MCF 10A (cell line): ENCODE results near the gene PCCA. TPM values are rescaled to one million over a fixed set of nuclear protein-coding genes. Genes with fewer than 3 reads are reported as not detected.

Source experiments
- BruUV-seq: library from RNA; stranded (reverse); fragments of 400-500 nt; replicated peaks from 2 replicates; lab custom pipeline; 2021; lab: Mats Ljungman, UMichigan
- CTCF ChIA-PET: fragments of 300-600 bp; sonication (Branson Sonifier 250); formaldehyde crosslinking; extraction: SDS; loops from one replicate; lab custom pipeline; 2021; ENCODE audit warnings: antibody characterized with exemption, inconsistent platforms; lab: Yijun Ruan, JAX
- POLR2A ChIA-PET: fragments of 300-600, 350-650 bp; sonication (Branson Sonifier 250); formaldehyde crosslinking; extraction: SDS; loops from one replicate; lab custom pipeline; 2020; ENCODE audit warnings: antibody characterized with exemption, inconsistent platforms; lab: Yijun Ruan, JAX
- DNase-seq: peaks from one replicate; pipeline ENCODE4 v3.0.0-alpha.2; 2018; ENCODE audit not compliant: unreplicated experiment
- H3K27ac Mint-ChIP-seq: one replicate; pipeline ENCODE4 v1.8.0; 2022; ENCODE audit warnings: mild to moderate bottlenecking, low read depth, mixed read lengths; ENCODE audit not compliant: unreplicated experiment
- H3K27me3 Mint-ChIP-seq: one replicate; pipeline ENCODE4 v1.8.0; 2022; ENCODE audit warnings: mixed read lengths; ENCODE audit not compliant: insufficient read depth, unreplicated experiment
- H3K36me3 Mint-ChIP-seq: one replicate; pipeline ENCODE4 v1.8.0; 2022; ENCODE audit warnings: mild to moderate bottlenecking, moderate library complexity, mixed read lengths; ENCODE audit not compliant: insufficient read depth, unreplicated experiment
- H3K4me1 Mint-ChIP-seq: one replicate; pipeline ENCODE4 v1.8.0; 2022; ENCODE audit warnings: mixed read lengths; ENCODE audit not compliant: insufficient read depth, unreplicated experiment
- H3K4me3 Mint-ChIP-seq: one replicate; pipeline ENCODE4 v1.8.0; 2022; ENCODE audit warnings: mild to moderate bottlenecking, moderate library complexity, mixed read lengths; ENCODE audit not compliant: unreplicated experiment
- H3K9me3 Mint-ChIP-seq: one replicate; pipeline ENCODE4 v1.8.0; 2022; ENCODE audit warnings: mixed read lengths; ENCODE audit not compliant: unreplicated experiment
- intact Hi-C: fragments of 100-400 bp; cut with micrococcal nuclease; formaldehyde crosslinking; loops from 2 replicates; pipeline ENCODE4 v1.14.1; 2022
- total RNA-seq: library from RNA; stranded (reverse); gene quantifications from 2 replicates; pipeline ENCODE4 v1.2.3, GENCODE V29; 2022
- TF ChIP-seq, protein P1 (sequence below): fragments of 200-600 bp; IDR thresholded peaks from one replicate; pipeline ENCODE4 v1.8.0; 2022; ENCODE audit warnings: antibody characterized with exemption, mild to moderate bottlenecking; ENCODE audit not compliant: unreplicated experiment

Gene PCCA
- total RNA-seq, 1 experiment from 2014 or later = 23.4 TPM

DNA sequence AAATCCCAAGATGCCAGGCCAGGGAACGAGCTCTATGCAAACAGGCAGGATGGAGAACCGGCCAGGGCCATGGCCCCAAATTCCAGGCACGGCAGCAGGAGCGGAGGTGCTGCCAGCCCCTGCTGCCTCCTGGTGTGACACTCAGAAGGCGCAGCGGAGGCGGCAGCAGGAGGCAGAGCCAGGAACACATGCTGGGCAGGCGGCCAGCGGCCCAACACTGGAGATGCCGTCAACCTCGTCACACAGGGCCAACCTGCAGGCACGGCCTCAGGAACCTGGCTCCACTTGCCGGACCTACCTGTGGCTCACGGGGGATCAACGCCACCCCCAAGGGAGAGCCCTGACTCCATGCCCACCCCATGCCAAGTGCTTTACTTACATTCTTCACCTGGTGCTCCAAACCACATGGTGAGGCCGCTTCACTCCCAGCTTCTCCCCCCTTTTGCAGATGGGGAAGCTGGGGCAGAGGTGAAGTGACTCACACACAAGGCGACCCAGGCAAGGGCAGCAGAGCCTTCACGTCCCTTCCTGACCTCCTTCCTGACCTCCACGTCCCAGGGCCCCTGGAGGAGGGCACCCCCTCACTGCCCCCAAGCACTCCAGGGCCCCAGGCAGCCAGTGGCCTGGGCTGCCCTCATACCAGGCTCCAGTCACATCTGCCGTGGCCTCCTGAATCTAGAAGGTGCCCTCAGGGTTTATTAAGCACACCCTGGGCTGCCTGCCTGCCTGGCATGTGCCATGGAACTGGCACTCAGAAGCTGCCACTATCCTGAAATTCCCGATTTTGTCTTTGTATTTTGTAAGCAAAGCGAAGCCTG, 456.2 kb downstream of the PCCA start:
- CTCF ChIA-PET = interaction anchor here (0.6 to 1.6 kb wide), 5 partner anchors 21 to 629 kb away, joined by 3 to 7 read pairs (median 3); no protein-coding TSS in a partner anchor
- no TSS peak for BruUV-seq
- POLR2A ChIA-PET = no interaction called here
- Mint-ChIP-seq H3K9me3 (no peaks in the 10 kb centered on the region), H3K27me3 (no peaks in the 10 kb centered on the region), H3K4me1 (peaks cover 10% of the 10 kb centered on the region), H3K27ac (no peak overlapping the region), H3K36me3 (no peaks in the 10 kb centered on the region), H3K4me3 (no peak overlapping the region)
- TF ChIP-seq, protein P1, sequence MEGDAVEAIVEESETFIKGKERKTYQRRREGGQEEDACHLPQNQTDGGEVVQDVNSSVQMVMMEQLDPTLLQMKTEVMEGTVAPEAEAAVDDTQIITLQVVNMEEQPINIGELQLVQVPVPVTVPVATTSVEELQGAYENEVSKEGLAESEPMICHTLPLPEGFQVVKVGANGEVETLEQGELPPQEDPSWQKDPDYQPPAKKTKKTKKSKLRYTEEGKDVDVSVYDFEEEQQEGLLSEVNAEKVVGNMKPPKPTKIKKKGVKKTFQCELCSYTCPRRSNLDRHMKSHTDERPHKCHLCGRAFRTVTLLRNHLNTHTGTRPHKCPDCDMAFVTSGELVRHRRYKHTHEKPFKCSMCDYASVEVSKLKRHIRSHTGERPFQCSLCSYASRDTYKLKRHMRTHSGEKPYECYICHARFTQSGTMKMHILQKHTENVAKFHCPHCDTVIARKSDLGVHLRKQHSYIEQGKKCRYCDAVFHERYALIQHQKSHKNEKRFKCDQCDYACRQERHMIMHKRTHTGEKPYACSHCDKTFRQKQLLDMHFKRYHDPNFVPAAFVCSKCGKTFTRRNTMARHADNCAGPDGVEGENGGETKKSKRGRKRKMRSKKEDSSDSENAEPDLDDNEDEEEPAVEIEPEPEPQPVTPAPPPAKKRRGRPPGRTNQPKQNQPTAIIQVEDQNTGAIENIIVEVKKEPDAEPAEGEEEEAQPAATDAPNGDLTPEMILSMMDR = no peak
- peak; percentile 72 for DNase-seq
- intact Hi-C loops = no loop called here

- DNase-seq = no peak
- intact Hi-C loops = no loop called here
- H3K4me1 Mint-ChIP-seq = peaks cover 10% of the 10 kb centered on the region
- H3K4me3 Mint-ChIP-seq = no peak overlapping the region
- TF ChIP-seq, protein P1 = no peak
- no peaks in the 10 kb centered on the region for H3K27me3 Mint-ChIP-seq
- H3K27ac Mint-ChIP-seq = no peak overlapping the region
- ChIA-PET POLR2A (no interaction called here), CTCF (interaction anchor here (0.6 to 1.6 kb wide), 4 partner anchors 22 to 629 kb away, joined by 3 to 7 read pairs (median 4); no protein-coding TSS in a partner anchor)
- H3K9me3 Mint-ChIP-seq = no peaks in the 10 kb centered on the region
- BruUV-seq = no TSS peak
- H3K36me3 Mint-ChIP-seq = no peaks in the 10 kb centered on the region
These were observed 456.8 kb downstream of the PCCA start for GRCh38 chr13:100545684-100546061.

- H3K27ac Mint-ChIP-seq = no peak overlapping the region
- H3K27me3 Mint-ChIP-seq = no peaks in the 10 kb centered on the region
- ChIA-PET CTCF (interaction anchor here (0.8 to 1.4 kb wide), 3 partner anchors 26 to 891 kb away, joined by 3 to 4 read pairs (median 3); no protein-coding TSS in a partner anchor), POLR2A (no interaction called here)
- H3K36me3 Mint-ChIP-seq = no peaks in the 10 kb centered on the region
- intact Hi-C loops = no loop called here
- no peaks in the 10 kb centered on the region for H3K9me3 Mint-ChIP-seq
- H3K4me3 Mint-ChIP-seq = no peak overlapping the region
- TF ChIP-seq, protein P1 = no peak
- BruUV-seq = no TSS peak
- no peak for DNase-seq
- H3K4me1 Mint-ChIP-seq = peaks cover 10% of the 10 kb centered on the region
These were observed 458.0 kb downstream of the PCCA start for GRCh38 chr13:100546713-100547405.

DNA sequence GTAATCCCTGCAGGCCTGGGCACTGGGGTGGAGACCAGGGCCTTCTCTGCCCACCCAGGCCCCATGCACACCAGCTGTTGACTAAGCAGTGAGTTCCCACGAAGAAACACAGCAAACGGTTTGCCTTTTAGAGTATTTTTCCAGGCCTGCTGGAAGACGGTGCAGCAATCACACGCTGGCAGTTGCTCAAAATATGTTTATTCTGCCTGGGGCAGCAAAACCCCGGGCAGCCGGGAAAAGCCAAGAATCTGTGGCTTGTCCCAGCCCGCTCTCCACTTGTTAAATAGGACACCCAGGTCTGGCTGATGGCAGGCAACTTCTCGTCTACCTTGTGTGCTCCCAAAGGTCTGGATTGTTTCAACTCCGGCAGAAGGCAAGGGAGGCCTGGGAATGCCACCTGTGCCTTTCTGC, 458.9 kb downstream of the PCCA start:
- H3K36me3 Mint-ChIP-seq = no peaks in the 10 kb centered on the region
- ChIA-PET CTCF (no interaction called here), POLR2A (no interaction called here)
- peak; percentile 64 for DNase-seq
- no peak overlapping the region for H3K4me3 Mint-ChIP-seq
- TF ChIP-seq, protein P1 = no peak
- intact Hi-C loops = no loop called here
- no TSS peak for BruUV-seq
- H3K4me1 Mint-ChIP-seq = peaks cover 10% of the 10 kb centered on the region
- H3K27me3 Mint-ChIP-seq = no peaks in the 10 kb centered on the region
- no peaks in the 10 kb centered on the region for H3K9me3 Mint-ChIP-seq
- peak overlapping the region; percentile 33 for H3K27ac Mint-ChIP-seq
